MM.1S (cell line): ENCODE results near the gene RPL27A.

Experiments
- DNase-seq: peaks from one replicate; pipeline ENCODE4 v3.0.0-alpha.2; 2015
- H2AFZ ChIP-seq: fragments of 300-600 bp; sonication (generic); 2 replicates; pipeline ENCODE4 v1.6.0; 2016; ENCODE audit warnings: antibody characterized with exemption, low read length
- H3F3A ChIP-seq: fragments of 300-600 bp; sonication (generic); 2 replicates; pipeline ENCODE4 v1.6.1; 2016; ENCODE audit warnings: mild to moderate bottlenecking, antibody characterized with exemption, low read length, moderate library complexity, mixed read lengths; ENCODE audit not compliant: insufficient read depth
- H3K27ac ChIP-seq: fragments of 300-600 bp; sonication (generic); 2 replicates; pipeline ENCODE4 v1.5.1; 2016; ENCODE audit warnings: mild to moderate bottlenecking, low read length
- H3K27me3 ChIP-seq: fragments of 300-600 bp; sonication (generic); replicated peaks from 2 replicates; pipeline ENCODE4 v1.6.0; 2016; ENCODE audit warnings: low read length; ENCODE audit not compliant: insufficient read depth
- H3K36me3 ChIP-seq: fragments of 300-600 bp; sonication (generic); replicated peaks from 2 replicates; pipeline ENCODE4 v1.6.1; 2016; ENCODE audit warnings: mild to moderate bottlenecking, low read length, mixed read lengths; ENCODE audit not compliant: insufficient read depth
- H3K4me1 ChIP-seq: fragments of 300-600 bp; sonication (generic); 2 replicates; pipeline ENCODE4 v1.6.1; 2016; ENCODE audit warnings: low read length, mixed read lengths
- H3K4me2 ChIP-seq: fragments of 300-600 bp; sonication (generic); 2 replicates; pipeline ENCODE4 v1.6.0; 2016; ENCODE audit warnings: low read depth, low read length
- H3K4me3 ChIP-seq: fragments of 300-600 bp; sonication (generic); 2 replicates; pipeline ENCODE4 v1.5.1; 2016; ENCODE audit warnings: low read length, mixed read lengths
- H3K79me2 ChIP-seq: fragments of 300-600 bp; sonication (generic); 2 replicates; pipeline ENCODE4 v1.6.1; 2016; ENCODE audit warnings: mixed run types, low read length, mixed read lengths
- H3K9ac ChIP-seq: fragments of 300-600 bp; sonication (generic); 2 replicates; pipeline ENCODE4 v1.6.1; 2016; ENCODE audit warnings: low read length, mixed read lengths
- H3K9me2 ChIP-seq: fragments of 300-600 bp; sonication (generic); replicated peaks from 2 replicates; pipeline ENCODE4 v1.6.1; 2016; ENCODE audit warnings: mild to moderate bottlenecking, low read length, mixed read lengths; ENCODE audit not compliant: insufficient read depth
- H3K9me3 ChIP-seq: fragments of 300-600 bp; sonication (generic); replicated peaks from 2 replicates; pipeline ENCODE4 v1.6.1; 2016; ENCODE audit warnings: mild to moderate bottlenecking, low read length, mixed read lengths; ENCODE audit not compliant: insufficient read depth
- H4K20me1 ChIP-seq: fragments of 300-600 bp; sonication (generic); 2 replicates; pipeline ENCODE4 v1.6.1; 2016; ENCODE audit warnings: mild to moderate bottlenecking, low read length, moderate library complexity, mixed read lengths; ENCODE audit not compliant: insufficient read depth
- EZH2 ChIP-seq: fragments of 300-600 bp; sonication (generic); optimal IDR thresholded peaks from 2 replicates; pipeline ENCODE3; 2017; ENCODE audit warnings: low read depth, mild to moderate bottlenecking, antibody characterized with exemption, low read length, mixed read lengths
- EZH2phosphoT487 ChIP-seq: fragments of 300-600 bp; sonication (generic); IDR thresholded peaks from 2 replicates; pipeline ENCODE4 v1.6.1; 2018; ENCODE audit warnings: antibody characterized with exemption, low read length
- TF ChIP-seq, protein P1 (sequence below): fragments of 300-600 bp; sonication (generic); IDR thresholded peaks from 2 replicates; pipeline ENCODE4 v1.5.1; 2016; ENCODE audit warnings: antibody characterized with exemption, low read length, mixed read lengths

Gene RPL27A

DNA sequence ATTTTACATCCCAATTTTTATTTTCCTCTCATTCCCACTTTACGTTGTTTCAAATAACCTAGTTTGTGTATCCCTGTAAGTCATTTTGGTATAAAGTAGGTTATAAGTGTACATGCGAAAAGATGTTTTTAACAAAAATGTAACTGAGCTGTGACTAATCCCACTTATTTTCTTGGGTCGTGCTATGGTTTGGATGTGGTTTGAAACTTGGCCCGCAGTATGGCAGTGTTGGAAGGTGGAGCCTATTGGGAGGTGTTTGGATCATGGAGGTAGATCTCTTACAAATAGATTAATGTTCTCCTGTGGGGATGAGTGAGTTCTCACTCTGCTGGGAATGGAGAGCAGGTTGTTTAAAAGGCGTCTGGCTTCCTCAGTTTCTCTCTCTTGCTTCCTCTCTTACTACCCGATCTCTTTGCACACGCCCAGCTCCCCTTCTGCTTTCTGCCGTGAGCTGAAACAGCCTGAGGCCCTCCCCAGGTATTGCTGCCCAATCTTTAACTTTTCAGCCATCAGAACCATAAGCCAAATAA is 7.2 kb downstream of the RPL27A start:
- Histone ChIP-seq H3K4me3 (peak overlapping the region; percentile 80), H3K4me1 (peaks cover 29% of the 10 kb centered on the region), H3K27ac (peak overlapping the region; percentile 88; the same call in 1 of the 2 replicates)

DNA sequence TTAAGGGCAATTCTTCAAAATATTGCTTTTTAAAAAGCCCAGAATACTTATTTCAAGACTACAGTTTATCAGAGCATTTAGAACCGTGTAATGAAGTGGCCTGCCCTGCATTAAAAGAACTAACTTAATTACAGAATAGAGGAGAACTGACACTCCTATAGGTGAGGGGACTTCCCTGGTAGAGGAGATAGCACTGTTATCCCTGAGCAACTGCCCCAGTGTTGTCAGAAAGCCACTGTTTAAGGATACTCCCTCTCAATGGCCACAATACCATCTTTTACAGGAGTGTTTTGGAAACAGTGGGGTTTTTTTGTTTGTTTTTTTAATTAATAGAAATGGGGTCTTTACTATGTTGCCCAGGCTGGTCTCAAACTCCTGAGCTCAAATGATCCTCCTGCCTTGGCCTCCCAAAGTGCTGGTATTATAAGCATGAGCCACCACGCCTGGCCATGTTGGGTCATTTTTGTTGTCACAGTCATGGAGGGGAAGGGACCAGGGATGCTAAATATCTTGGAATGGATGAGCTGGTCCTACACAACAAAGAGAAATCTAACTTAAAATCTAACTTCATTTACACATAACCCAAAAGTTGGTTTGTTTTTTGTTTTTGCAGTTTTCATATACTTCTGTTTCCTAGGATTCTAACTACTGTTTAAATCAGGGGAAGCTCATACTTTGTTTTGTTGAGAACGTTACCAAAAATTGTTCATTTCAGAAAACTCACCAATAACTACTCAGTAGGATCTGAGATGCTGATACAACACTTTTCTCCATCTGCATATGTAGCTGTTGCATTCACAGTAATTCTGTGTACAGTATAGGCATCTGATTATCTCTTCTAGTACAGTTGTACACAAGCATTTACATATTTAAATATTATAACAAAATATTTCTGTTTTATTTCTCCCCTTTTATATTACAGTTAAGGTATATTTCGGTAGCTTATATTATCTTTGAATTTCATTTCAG is 8.1 kb downstream of the RPL27A start:
- no peak overlapping the region for H3K4me2 ChIP-seq
- H3K9me3 ChIP-seq = no peaks in the 10 kb centered on the region
- H3K27me3 ChIP-seq = no peaks in the 10 kb centered on the region
- no peak overlapping the region for H3K27ac ChIP-seq
- no peak for DNase-seq
- no peak overlapping the region for H3K9ac ChIP-seq
- no peak overlapping the region for H3K4me3 ChIP-seq
- 0 out of 2 replicates have a peak, but pooled peaks cover 4% of the 10 kb centered on the region for H3K36me3 ChIP-seq
- H3K79me2 ChIP-seq = peaks cover 25% of the 10 kb centered on the region
- H4K20me1 ChIP-seq = no peaks in the 10 kb centered on the region
- no peaks in the 10 kb centered on the region for H3K9me2 ChIP-seq
- TF ChIP-seq, protein P1, sequence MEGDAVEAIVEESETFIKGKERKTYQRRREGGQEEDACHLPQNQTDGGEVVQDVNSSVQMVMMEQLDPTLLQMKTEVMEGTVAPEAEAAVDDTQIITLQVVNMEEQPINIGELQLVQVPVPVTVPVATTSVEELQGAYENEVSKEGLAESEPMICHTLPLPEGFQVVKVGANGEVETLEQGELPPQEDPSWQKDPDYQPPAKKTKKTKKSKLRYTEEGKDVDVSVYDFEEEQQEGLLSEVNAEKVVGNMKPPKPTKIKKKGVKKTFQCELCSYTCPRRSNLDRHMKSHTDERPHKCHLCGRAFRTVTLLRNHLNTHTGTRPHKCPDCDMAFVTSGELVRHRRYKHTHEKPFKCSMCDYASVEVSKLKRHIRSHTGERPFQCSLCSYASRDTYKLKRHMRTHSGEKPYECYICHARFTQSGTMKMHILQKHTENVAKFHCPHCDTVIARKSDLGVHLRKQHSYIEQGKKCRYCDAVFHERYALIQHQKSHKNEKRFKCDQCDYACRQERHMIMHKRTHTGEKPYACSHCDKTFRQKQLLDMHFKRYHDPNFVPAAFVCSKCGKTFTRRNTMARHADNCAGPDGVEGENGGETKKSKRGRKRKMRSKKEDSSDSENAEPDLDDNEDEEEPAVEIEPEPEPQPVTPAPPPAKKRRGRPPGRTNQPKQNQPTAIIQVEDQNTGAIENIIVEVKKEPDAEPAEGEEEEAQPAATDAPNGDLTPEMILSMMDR = no peak
- TF ChIP-seq EZH2 (no peak), EZH2phosphoT487 (no peak)
- H3F3A ChIP-seq = peaks cover 42% of the 10 kb centered on the region
- H2AFZ ChIP-seq = no peak overlapping the region
- peaks cover 20% of the 10 kb centered on the region for H3K4me1 ChIP-seq

More for the DNA sequence above, 7.2 kb downstream of the RPL27A start:
- Histone ChIP-seq H3K79me2 (peaks cover 34% of the 10 kb centered on the region), H3K4me2 (peak overlapping the region; percentile 76), H3K9me3 (no peaks in the 10 kb centered on the region), H3K36me3 (0 out of 2 replicates have a peak, but pooled peaks cover 11% of the 10 kb centered on the region), H2AFZ (no peak overlapping the region), H3K27me3 (no peaks in the 10 kb centered on the region), H3K9me2 (no peaks in the 10 kb centered on the region), H3F3A (peaks cover 51% of the 10 kb centered on the region), H3K9ac (peak overlapping the region; percentile 53; the same call in 1 of the 2 replicates), H4K20me1 (0 out of 2 replicates have a peak, but pooled peaks cover 6% of the 10 kb centered on the region)
- no peak for TF ChIP-seq EZH2
- TF ChIP-seq EZH2phosphoT487 = no peak
- TF ChIP-seq, protein P1 = no peak
- DNase-seq = no peak

DNA sequence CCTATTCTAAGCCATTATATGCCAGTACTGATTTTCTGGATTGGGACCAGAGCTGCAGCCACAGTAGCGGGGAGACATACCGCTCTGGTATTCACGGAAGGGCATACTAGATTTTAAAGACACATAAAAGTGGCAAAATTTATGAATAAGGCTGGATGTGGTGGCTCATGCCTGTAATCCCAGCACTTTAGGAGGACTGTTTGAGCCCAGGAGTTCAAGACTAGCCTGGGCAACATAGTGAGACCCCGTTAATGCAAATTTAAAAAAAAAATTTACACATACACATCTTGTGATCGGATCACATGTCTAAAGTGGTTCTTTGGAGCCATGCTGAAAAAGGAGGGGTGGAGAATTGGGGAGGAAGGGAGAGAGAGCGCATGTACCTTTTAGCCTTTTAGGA is 9.0 kb downstream of the RPL27A start:
- Histone ChIP-seq H3K27me3 (no peaks in the 10 kb centered on the region), H3K4me2 (no peak overlapping the region), H3K9me2 (no peaks in the 10 kb centered on the region), H3F3A (peaks cover 34% of the 10 kb centered on the region), H3K4me1 (peaks cover 11% of the 10 kb centered on the region), H3K79me2 (peaks cover 16% of the 10 kb centered on the region), H3K4me3 (no peak overlapping the region), H3K9me3 (no peaks in the 10 kb centered on the region), H4K20me1 (no peaks in the 10 kb centered on the region), H3K9ac (no peak overlapping the region), H3K27ac (no peak overlapping the region), H3K36me3 (0 out of 2 replicates have a peak, but pooled peaks cover 3% of the 10 kb centered on the region), H2AFZ (no peak overlapping the region)
- TF ChIP-seq, protein P1 = no peak
- TF ChIP-seq EZH2phosphoT487 = no peak
- TF ChIP-seq EZH2 = no peak
- no peak for DNase-seq
